ENCODE measurements around the gene SLC13A4. TPM values are rescaled to one million over a fixed set of nuclear protein-coding genes. Genes with fewer than 3 reads are reported as not detected.

The SLC13A4 gene
- total and polyA plus RNA-seq, 8 donors = 0.31 to 1.7 (median 1.6) TPM; not detected in 5

DNA sequence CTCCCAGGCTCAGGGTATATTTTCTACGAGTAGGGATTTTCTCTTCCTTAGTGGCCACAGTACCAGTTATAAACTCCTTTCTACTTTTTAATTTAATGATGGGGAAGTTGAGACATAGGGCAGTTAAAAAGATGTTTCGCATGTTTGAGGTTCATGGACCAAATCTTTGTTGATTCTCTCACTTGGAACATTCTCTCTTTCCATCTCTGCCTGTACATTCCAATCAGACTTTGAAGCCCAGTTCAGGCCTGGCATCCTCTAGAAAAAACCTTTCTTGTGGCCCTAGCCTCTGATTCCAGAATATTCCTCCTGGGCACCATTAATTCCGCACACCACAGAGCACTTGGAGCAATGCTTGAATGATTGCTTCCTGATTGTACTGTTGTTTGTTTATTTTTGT lies 18.5 kb downstream of the SLC13A4 start:
- H3K4me1 ChIP-seq = peaks cover 0 to 7% (median 6%) of the 10 kb centered on the region in 4 donors
- H3K27me3 ChIP-seq = peaks cover 0 to 8% (median 0%) of the 10 kb centered on the region in 3 donors
- no peaks in the 10 kb centered on the region for H3K9me3 ChIP-seq
- intact Hi-C loops (cut with DNase I; ENCODE audit: low total_unique reads) = no loop called here
- WGBS, 5 donors = 86 to 94% (median 92%) methylated on average over 3 of the region's 3 CpGs
- DNase-seq = no peak
- H3K27ac ChIP-seq = no peak overlapping the region
- no peak for TF ChIP-seq POLR2A (IDR thresholded peaks at IDR 0.05)
- TF ChIP-seq, protein P1, sequence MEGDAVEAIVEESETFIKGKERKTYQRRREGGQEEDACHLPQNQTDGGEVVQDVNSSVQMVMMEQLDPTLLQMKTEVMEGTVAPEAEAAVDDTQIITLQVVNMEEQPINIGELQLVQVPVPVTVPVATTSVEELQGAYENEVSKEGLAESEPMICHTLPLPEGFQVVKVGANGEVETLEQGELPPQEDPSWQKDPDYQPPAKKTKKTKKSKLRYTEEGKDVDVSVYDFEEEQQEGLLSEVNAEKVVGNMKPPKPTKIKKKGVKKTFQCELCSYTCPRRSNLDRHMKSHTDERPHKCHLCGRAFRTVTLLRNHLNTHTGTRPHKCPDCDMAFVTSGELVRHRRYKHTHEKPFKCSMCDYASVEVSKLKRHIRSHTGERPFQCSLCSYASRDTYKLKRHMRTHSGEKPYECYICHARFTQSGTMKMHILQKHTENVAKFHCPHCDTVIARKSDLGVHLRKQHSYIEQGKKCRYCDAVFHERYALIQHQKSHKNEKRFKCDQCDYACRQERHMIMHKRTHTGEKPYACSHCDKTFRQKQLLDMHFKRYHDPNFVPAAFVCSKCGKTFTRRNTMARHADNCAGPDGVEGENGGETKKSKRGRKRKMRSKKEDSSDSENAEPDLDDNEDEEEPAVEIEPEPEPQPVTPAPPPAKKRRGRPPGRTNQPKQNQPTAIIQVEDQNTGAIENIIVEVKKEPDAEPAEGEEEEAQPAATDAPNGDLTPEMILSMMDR (IDR thresholded peaks at IDR 0.05) = no peak
- no peak for TF ChIP-seq EP300 (IDR thresholded peaks at IDR 0.05)
- TF ChIP-seq POLR2AphosphoS5 (IDR thresholded peaks at IDR 0.05) = no peak
- H3K36me3 ChIP-seq = no peaks in the 10 kb centered on the region
- no peak overlapping the region for H3K4me3 ChIP-seq

DNA sequence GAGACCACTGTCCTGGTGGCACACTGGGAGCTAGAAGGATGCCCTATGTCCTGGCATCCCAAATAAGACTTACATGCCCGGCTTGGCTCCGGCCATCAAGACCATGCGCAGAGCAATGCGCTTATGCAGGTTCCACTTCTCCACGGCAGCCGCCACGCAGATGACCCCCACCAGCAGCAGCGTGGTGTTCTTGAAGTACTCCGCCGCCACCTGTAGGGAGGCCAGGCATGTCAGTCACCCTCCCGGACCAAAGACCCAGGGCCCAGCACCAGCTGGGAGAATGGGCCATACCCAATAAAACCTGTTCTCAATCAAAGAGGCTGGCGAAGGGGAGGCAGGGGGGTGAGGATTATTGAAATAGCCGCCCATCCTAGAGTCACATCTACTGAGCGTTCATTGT lies 19.9 kb downstream of the SLC13A4 start:
- no peak overlapping the region for H3K4me3 ChIP-seq
- no peaks in the 10 kb centered on the region for H3K9me3 ChIP-seq
- no peak overlapping the region for H3K27ac ChIP-seq
- no peaks in the 10 kb centered on the region for H3K36me3 ChIP-seq
- H3K27me3 ChIP-seq = no peaks in the 10 kb centered on the region
- H3K4me1 ChIP-seq = peaks cover 0 to 7% (median 6%) of the 10 kb centered on the region in 4 donors
- no peak for DNase-seq
- no peak for TF ChIP-seq POLR2AphosphoS5 (IDR thresholded peaks at IDR 0.05)
- no peak for TF ChIP-seq EP300 (IDR thresholded peaks at IDR 0.05)
- TF ChIP-seq POLR2A (IDR thresholded peaks at IDR 0.05) = no peak
- TF ChIP-seq, protein P1 (IDR thresholded peaks at IDR 0.05) = no peak
- intact Hi-C loops (cut with DNase I; ENCODE audit: low total_unique reads) = no loop called here
- WGBS, 5 donors = 88 to 91% (median 90%) methylated on average over 10 to 14 of the region's 14 CpGs

DNA sequence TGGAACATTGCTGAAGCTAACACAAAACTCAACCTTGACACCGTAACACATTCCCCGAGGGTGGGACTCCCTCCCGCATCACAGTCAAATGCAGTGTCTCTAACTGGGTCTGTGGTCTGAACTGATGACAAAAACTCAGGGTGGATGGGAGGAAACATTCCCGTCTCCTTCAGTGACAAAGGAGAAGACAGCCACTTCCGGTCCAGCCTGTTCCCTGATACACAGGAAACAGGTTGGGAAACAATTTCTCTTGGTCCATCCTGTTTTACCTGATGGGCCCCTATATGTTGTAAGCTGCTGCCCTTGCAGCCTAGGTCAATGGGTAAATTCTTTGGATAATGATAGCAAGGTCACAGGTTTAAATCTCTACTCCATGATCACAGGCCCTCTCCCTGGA lies 20.4 kb downstream of the SLC13A4 start:
- Histone ChIP-seq H3K9me3 (no peaks in the 10 kb centered on the region), H3K36me3 (no peaks in the 10 kb centered on the region), H3K4me3 (no peak overlapping the region), H3K27ac (no peak overlapping the region), H3K27me3 (no peaks in the 10 kb centered on the region), H3K4me1 (peaks cover 0 to 7% (median 6%) of the 10 kb centered on the region in 4 donors)
- no peak for DNase-seq
- 78 to 83% (median 80%) methylated on average over 5 of the region's 5 CpGs for WGBS, 5 donors
- TF ChIP-seq POLR2A (IDR thresholded peaks at IDR 0.05) = no peak
- TF ChIP-seq EP300 (IDR thresholded peaks at IDR 0.05) = no peak
- intact Hi-C loops (cut with DNase I; ENCODE audit: low total_unique reads) = no loop called here

DNA sequence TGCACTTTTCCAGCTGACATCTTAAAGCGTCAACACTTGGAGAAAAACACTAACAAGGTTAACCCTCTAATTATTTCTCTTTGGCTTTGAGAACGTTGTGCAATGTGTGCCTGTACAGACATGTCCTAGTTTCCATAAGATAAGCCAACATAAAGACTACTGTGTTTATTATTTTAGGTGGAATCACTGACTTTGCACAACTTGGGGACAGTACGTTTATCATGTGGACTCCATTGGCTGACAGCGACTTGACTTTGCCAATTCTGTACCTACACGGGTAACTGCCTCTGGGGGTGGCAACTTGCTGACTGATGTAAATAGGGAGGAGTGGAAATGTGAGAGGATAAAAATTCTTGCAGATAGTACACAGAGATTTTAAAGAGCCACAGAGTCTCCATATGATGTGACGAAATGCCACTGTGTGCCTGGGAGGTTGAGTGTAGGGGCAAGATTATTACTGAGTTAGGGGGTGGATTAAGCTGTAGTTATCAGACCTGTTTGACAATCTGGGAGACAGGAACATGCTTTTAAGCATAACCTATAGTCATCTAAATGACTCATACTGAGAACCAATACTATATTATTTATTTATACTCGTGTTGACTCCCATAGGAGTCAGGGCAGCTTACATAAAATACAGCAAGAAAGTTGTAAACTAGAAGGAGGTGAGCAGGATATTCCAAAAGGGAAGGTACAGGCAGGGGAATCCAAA lies 21.0 kb downstream of the SLC13A4 start:
- intact Hi-C loops (cut with DNase I; ENCODE audit: low total_unique reads) = no loop called here
- no peak overlapping the region for H3K4me3 ChIP-seq
- peaks cover 0 to 7% (median 6%) of the 10 kb centered on the region in 4 donors for H3K4me1 ChIP-seq
- H3K36me3 ChIP-seq = peaks cover 0 to under 1% (median 0%) of the 10 kb centered on the region in 4 donors
- DNase-seq = no peak
- TF ChIP-seq EP300 (IDR thresholded peaks at IDR 0.05) = no peak
- no peak for TF ChIP-seq POLR2AphosphoS5 (IDR thresholded peaks at IDR 0.05)
- TF ChIP-seq, protein P1 (IDR thresholded peaks at IDR 0.05) = no peak
- no peaks in the 10 kb centered on the region for H3K9me3 ChIP-seq
- H3K27ac ChIP-seq = no peak overlapping the region
- 59 to 72% (median 65%) methylated on average over 7 of the region's 7 CpGs for WGBS, 5 donors
- H3K27me3 ChIP-seq = no peaks in the 10 kb centered on the region
